IPS-15b (cell line): Measurements from ENCODE around the gene PRDX3.

ENCODE experiments used
- H3K27me3 ChIP-seq: one replicate; pipeline ENCODE4 v1.6.1; 2013; ENCODE audit warnings: low read length; ENCODE audit not compliant: control insufficient read depth, insufficient read depth
- H3K36me3 ChIP-seq: one replicate; pipeline ENCODE4 v1.6.1; 2013; ENCODE audit warnings: low read length; ENCODE audit not compliant: control insufficient read depth, insufficient read depth
- H3K4me1 ChIP-seq: one replicate; pipeline ENCODE4 v1.6.1; 2013; ENCODE audit warnings: mild to moderate bottlenecking, low read length; ENCODE audit not compliant: control insufficient read depth, insufficient read depth
- H3K4me3 ChIP-seq: one replicate; pipeline ENCODE4 v1.5.1; 2013; ENCODE audit warnings: low read depth, low read length
- H3K9ac ChIP-seq: one replicate; pipeline ENCODE4 v1.6.1; 2013; ENCODE audit warnings: low read depth, mild to moderate bottlenecking, low read length
- H3K9me3 ChIP-seq: one replicate; pipeline ENCODE4 v1.6.1; 2013; ENCODE audit warnings: mild to moderate bottlenecking, low read length; ENCODE audit not compliant: control insufficient read depth, insufficient read depth

The PRDX3 gene

GRCh38 chr10:119177708-119178371 lies 772 bp downstream of the PRDX3 start:
- H3K4me3 ChIP-seq = peak overlapping the region; percentile 73
- peak overlapping the region; percentile 62 for H3K9ac ChIP-seq
- peaks cover 5% of the 10 kb centered on the region for H3K4me1 ChIP-seq
- H3K9me3 ChIP-seq = no peaks in the 10 kb centered on the region
- peaks cover 12% of the 10 kb centered on the region for H3K36me3 ChIP-seq
- no peaks in the 10 kb centered on the region for H3K27me3 ChIP-seq

- Histone ChIP-seq H3K4me1 (peaks cover 5% of the 10 kb centered on the region), H3K27me3 (no peaks in the 10 kb centered on the region), H3K9ac (no peak overlapping the region), H3K4me3 (no peak overlapping the region), H3K9me3 (no peaks in the 10 kb centered on the region), H3K36me3 (peaks cover 19% of the 10 kb centered on the region)
Observed at GRCh38 chr10:119176166-119176565, 2.4 kb downstream of the PRDX3 start.

GRCh38 chr10:119174109-119174508 lies 4.5 kb downstream of the PRDX3 start:
- Histone ChIP-seq H3K4me3 (no peak overlapping the region), H3K9me3 (no peaks in the 10 kb centered on the region), H3K4me1 (peaks cover 4% of the 10 kb centered on the region), H3K36me3 (peaks cover 28% of the 10 kb centered on the region), H3K9ac (no peak overlapping the region), H3K27me3 (no peaks in the 10 kb centered on the region)

GRCh38 chr10:119167041-119167440 lies 11.6 kb downstream of the PRDX3 start:
- Histone ChIP-seq H3K36me3 (peaks cover 20% of the 10 kb centered on the region), H3K9me3 (no peaks in the 10 kb centered on the region), H3K27me3 (peaks cover 2% of the 10 kb centered on the region), H3K4me3 (no peak overlapping the region), H3K4me1 (peaks cover 5% of the 10 kb centered on the region), H3K9ac (no peak overlapping the region)

GRCh38 chr10:119166564-119166963 lies 12.0 kb downstream of the PRDX3 start:
- Histone ChIP-seq H3K4me1 (peaks cover 5% of the 10 kb centered on the region), H3K4me3 (peak overlapping the region; percentile 81), H3K9ac (no peak overlapping the region), H3K27me3 (peaks cover 2% of the 10 kb centered on the region), H3K9me3 (no peaks in the 10 kb centered on the region), H3K36me3 (peaks cover 20% of the 10 kb centered on the region)

GRCh38 chr10:119166118-119166500 lies 12.5 kb downstream of the PRDX3 start:
- H3K36me3 ChIP-seq = peaks cover 18% of the 10 kb centered on the region
- peaks cover 5% of the 10 kb centered on the region for H3K4me1 ChIP-seq
- H3K9me3 ChIP-seq = no peaks in the 10 kb centered on the region
- H3K27me3 ChIP-seq = peaks cover 2% of the 10 kb centered on the region
- peak overlapping the region; percentile 49 for H3K9ac ChIP-seq
- peak overlapping the region; percentile 81 for H3K4me3 ChIP-seq

GRCh38 chr10:119165171-119166117 lies 13.2 kb downstream of the PRDX3 start, which contains the start of gene SFXN4:
Gene SFXN4, minus strand, starts transcription at chr10:119165714. Its CDS starts 67 bp downstream, at chr10:119165647.
- H3K9ac ChIP-seq = peak within 1 kb of the TSS; percentile 81
- H3K4me3 ChIP-seq = peak within 1 kb of the TSS; percentile 81
- H3K4me1 ChIP-seq = peaks cover 5% of the 10 kb centered on the region
- H3K27me3 ChIP-seq = peaks cover 2% of the 10 kb centered on the region
- H3K9me3 ChIP-seq = no peaks in the 10 kb centered on the region
- H3K36me3 ChIP-seq = peaks cover 18% of the 10 kb centered on the region

GRCh38 chr10:119162452-119163092 lies 16.0 kb downstream of the PRDX3 start:
- H3K4me3 ChIP-seq = no peak overlapping the region
- H3K9ac ChIP-seq = no peak overlapping the region
- no peaks in the 10 kb centered on the region for H3K9me3 ChIP-seq
- H3K36me3 ChIP-seq = peaks cover 2% of the 10 kb centered on the region
- peaks cover 5% of the 10 kb centered on the region for H3K4me1 ChIP-seq
- peaks cover 2% of the 10 kb centered on the region for H3K27me3 ChIP-seq

GRCh38 chr10:119161680-119162451 lies 16.7 kb downstream of the PRDX3 start:
- peaks cover 2% of the 10 kb centered on the region for H3K27me3 ChIP-seq
- H3K36me3 ChIP-seq = peaks cover 2% of the 10 kb centered on the region
- H3K9me3 ChIP-seq = no peaks in the 10 kb centered on the region
- no peak overlapping the region for H3K9ac ChIP-seq
- H3K4me1 ChIP-seq = peaks cover 5% of the 10 kb centered on the region
- H3K4me3 ChIP-seq = no peak overlapping the region

- no peak overlapping the region for H3K9ac ChIP-seq
- peaks cover 1% of the 10 kb centered on the region for H3K4me1 ChIP-seq
- H3K36me3 ChIP-seq = peaks cover 2% of the 10 kb centered on the region
- H3K27me3 ChIP-seq = peaks cover under 1% of the 10 kb centered on the region
- H3K9me3 ChIP-seq = no peaks in the 10 kb centered on the region
- H3K4me3 ChIP-seq = no peak overlapping the region
Observed at GRCh38 chr10:119159332-119159731, 19.3 kb downstream of the PRDX3 start.

GRCh38 chr10:119153661-119154060 lies 25.0 kb downstream of the PRDX3 start:
- Histone ChIP-seq H3K27me3 (no peaks in the 10 kb centered on the region), H3K9ac (no peak overlapping the region), H3K4me3 (no peak overlapping the region), H3K9me3 (no peaks in the 10 kb centered on the region), H3K4me1 (no peaks in the 10 kb centered on the region), H3K36me3 (peaks cover 5% of the 10 kb centered on the region)
